Right lung (tissue), 10 donors: Measurements from ENCODE around the gene LDHA. TPM values are rescaled to one million over a fixed set of nuclear protein-coding genes. Genes with fewer than 3 reads are reported as not detected.

Experiments used
- DNase-seq, 2 donors: peaks; one replicate each; pipeline ENCODE4 v3.0.0-alpha.2; 2013
- long read RNA-seq, 8 donors: transcript quantifications; one replicate each; lab custom pipeline, GENCODE V29; 2026
- polyA plus RNA-seq, 5 donors: library from polyadenylated mRNA; unstranded; fragments of 120-200 nt; gene quantifications; one replicate each; pipeline versions ENCODE4 v1.2.1 to v1.2.3, GENCODE V29; 2013; ENCODE audit warnings: inconsistent platforms in 1 of 5, low replicate concordance in 1 of 5; ENCODE audit not compliant: insufficient read length in 5 of 5, insufficient read depth in 1 of 5

The LDHA gene
- 100 to 1,000 TPM; 282 to 426 (median 384) TPM for polyA plus RNA-seq
- long read RNA-seq, donor 1, transcript LDHA-216 (4 exons, 1,345 nt): minor isoform, 27 of 236 reads
- long read RNA-seq, donor 1, transcript LDHA-205 (8 exons, 2,416 nt): major isoform, 139 of 236 reads
- long read RNA-seq, donor 1, transcript LDHA-202 (5 exons, 2,169 nt): minor isoform, 8 of 236 reads
- long read RNA-seq, donor 1, transcript LDHA-220 (7 exons, 1,288 nt): minor isoform, 13 of 236 reads
- long read RNA-seq, donor 1, partial matches to known transcripts: 39 of 236 reads
- long read RNA-seq, donor 1, other reads (novel, unspliced or antisense): 0 of 236 reads
- long read RNA-seq, donor 2, transcript LDHA-205 (8 exons, 2,416 nt): major isoform, 103 of 132 reads
- long read RNA-seq, donor 2, transcript LDHA-220 (7 exons, 1,288 nt): minor isoform, 10 of 132 reads
- long read RNA-seq, donor 2, transcript LDHA-216 (4 exons, 1,345 nt): minor isoform, 13 of 132 reads
- long read RNA-seq, donor 2, partial matches to known transcripts: 0 of 132 reads
- long read RNA-seq, donor 2, other reads (novel, unspliced or antisense): 0 of 132 reads
- long read RNA-seq, donor 3, transcript LDHA-216 (4 exons, 1,345 nt): minor isoform, 10 of 152 reads
- long read RNA-seq, donor 3, transcript LDHA-205 (8 exons, 2,416 nt): major isoform, 69 of 152 reads
- long read RNA-seq, donor 3, partial matches to known transcripts: 57 of 152 reads
- long read RNA-seq, donor 3, other reads (novel, unspliced or antisense): 0 of 152 reads
- long read RNA-seq, donor 4, transcript LDHA-205 (8 exons, 2,416 nt): major isoform, 137 of 223 reads
- long read RNA-seq, donor 4, transcript LDHA-216 (4 exons, 1,345 nt): minor isoform, 16 of 223 reads
- long read RNA-seq, donor 4, transcript LDHA-220 (7 exons, 1,288 nt): minor isoform, 18 of 223 reads
- long read RNA-seq, donor 4, partial matches to known transcripts: 42 of 223 reads
- long read RNA-seq, donor 4, other reads (novel, unspliced or antisense): 0 of 223 reads
- long read RNA-seq, donor 5, transcript LDHA-202 (5 exons, 2,169 nt): minor isoform, 8 of 240 reads
- long read RNA-seq, donor 5, transcript LDHA-220 (7 exons, 1,288 nt): minor isoform, 9 of 240 reads
- long read RNA-seq, donor 5, transcript LDHA-205 (8 exons, 2,416 nt): major isoform, 92 of 240 reads
- long read RNA-seq, donor 5, transcript LDHA-216 (4 exons, 1,345 nt): minor isoform, 21 of 240 reads
- long read RNA-seq, donor 5, partial matches to known transcripts: 104 of 240 reads
- long read RNA-seq, donor 5, other reads (novel, unspliced or antisense): 0 of 240 reads
- long read RNA-seq, donor 6, transcript LDHA-216 (4 exons, 1,345 nt): minor isoform, 33 of 273 reads
- long read RNA-seq, donor 6, transcript LDHA-220 (7 exons, 1,288 nt): minor isoform, 11 of 273 reads
- long read RNA-seq, donor 6, transcript LDHA-205 (8 exons, 2,416 nt): major isoform, 160 of 273 reads
- long read RNA-seq, donor 6, transcript LDHA-202 (5 exons, 2,169 nt): minor isoform, 8 of 273 reads
- long read RNA-seq, donor 6, partial matches to known transcripts: 52 of 273 reads
- long read RNA-seq, donor 6, other reads (novel, unspliced or antisense): 0 of 273 reads
- long read RNA-seq, donor 7, transcript LDHA-216 (4 exons, 1,345 nt): minor isoform, 9 of 157 reads
- long read RNA-seq, donor 7, transcript LDHA-205 (8 exons, 2,416 nt): major isoform, 87 of 157 reads
- long read RNA-seq, donor 7, transcript LDHA-220 (7 exons, 1,288 nt): minor isoform, 6 of 157 reads
- long read RNA-seq, donor 7, transcript LDHA-202 (5 exons, 2,169 nt): minor isoform, 13 of 157 reads
- long read RNA-seq, donor 7, partial matches to known transcripts: 38 of 157 reads
- long read RNA-seq, donor 7, other reads (novel, unspliced or antisense): 0 of 157 reads
- long read RNA-seq, donor 8, transcript LDHA-205 (8 exons, 2,416 nt): major isoform, 42 of 54 reads
- long read RNA-seq, donor 8, partial matches to known transcripts: 0 of 54 reads
- long read RNA-seq, donor 8, other reads (novel, unspliced or antisense): 0 of 54 reads

GRCh38 chr11:18394275-18394927, at the start of gene LDHA:
Gene LDHA (plus strand): TSS chr11:18394563. CDS start chr11:18396843, 2,280 bp downstream.
- DNase-seq: peak; percentile 92 to 94

- no peak for DNase-seq
Measured at GRCh38 chr11:18347471-18348125, 46.8 kb upstream of the LDHA start.

- DNase-seq: no peak
Measured at GRCh38 chr11:18352581-18352980, 41.8 kb upstream of the LDHA start.

GRCh38 chr11:18358646-18359045, 35.7 kb upstream of the LDHA start:
- DNase-seq: no peak

GRCh38 chr11:18361154-18361553, 33.2 kb upstream of the LDHA start:
- DNase-seq: no peak

- no peak for DNase-seq
Measured at GRCh38 chr11:18364495-18365073, 29.8 kb upstream of the LDHA start.

GRCh38 chr11:18365741-18366140, 28.6 kb upstream of the LDHA start:
- DNase-seq: no peak

GRCh38 chr11:18366286-18366685, 28.1 kb upstream of the LDHA start:
- no peak for DNase-seq

GRCh38 chr11:18367431-18367830, 26.9 kb upstream of the LDHA start:
- DNase-seq: no peak

- DNase-seq: no peak
Measured at GRCh38 chr11:18368221-18368620, 26.1 kb upstream of the LDHA start.

GRCh38 chr11:18369398-18369797, 25.0 kb upstream of the LDHA start:
- DNase-seq: no peak

GRCh38 chr11:18371279-18371678, 23.1 kb upstream of the LDHA start:
- DNase-seq: no peak

GRCh38 chr11:18372201-18372600, 22.2 kb upstream of the LDHA start:
- DNase-seq: no peak

- DNase-seq: no peak
Measured at GRCh38 chr11:18374956-18375355, 19.4 kb upstream of the LDHA start.

GRCh38 chr11:18375941-18376340, 18.4 kb upstream of the LDHA start:
- no peak for DNase-seq

GRCh38 chr11:18379201-18379600, 15.2 kb upstream of the LDHA start:
- DNase-seq: no peak

GRCh38 chr11:18383388-18384156, 10.8 kb upstream of the LDHA start:
- peak; percentile 5 to 13 for DNase-seq

- DNase-seq: peak; percentile 26 to 34
Measured at GRCh38 chr11:18384157-18384641, 10.2 kb upstream of the LDHA start.
